Thyroid gland (tissue), 4 donors: ENCODE results near the gene MMD2. TPM values are rescaled to one million over a fixed set of nuclear protein-coding genes. Genes with fewer than 3 reads are reported as not detected.

ENCODE experiments used
- DNase-seq, 2 donors: peaks; one replicate each; pipeline ENCODE4 v3.0.0-alpha.2; 2019
- H3K27ac ChIP-seq, 3 donors: fragments of 200-600 bp; sonication (generic); 1 replicate in 2 of 3; 2 replicates in 1 of 3; pipeline ENCODE4 v1.5.1; 2016 to 2019; ENCODE audit warnings: mild to moderate bottlenecking in 1 of 3, moderate library complexity in 1 of 3
- H3K27me3 ChIP-seq: fragments of 200-600 bp; sonication (generic); one replicate; pipeline ENCODE4 v1.5.1; 2019
- H3K36me3 ChIP-seq, 2 donors: fragments of 200-600 bp; sonication (generic); one replicate each; pipeline ENCODE4 v1.5.1; 2016 to 2019
- H3K4me1 ChIP-seq, 2 donors: fragments of 200-600 bp; sonication (generic); one replicate each; pipeline ENCODE4 v1.5.1; 2017 to 2019
- H3K4me3 ChIP-seq, 3 donors: fragments of 200-600 bp; sonication (generic); replicated peaks in 1 of 3; 1 replicate in 2 of 3; 2 replicates in 1 of 3; pipeline ENCODE4 v1.5.1; 2016; ENCODE audit warnings: mild to moderate bottlenecking in 1 of 3
- H3K9me3 ChIP-seq: fragments of 200-600 bp; sonication (generic); one replicate; pipeline ENCODE4 v1.5.1; 2017
- POLR2A ChIP-seq, 2 donors: fragments of 450-650 bp; IDR thresholded peaks; one replicate each; pipeline ENCODE4 v1.6.1; 2017; ENCODE audit warnings: antibody characterized with exemption in 2 of 2, mild to moderate bottlenecking in 2 of 2, moderate library complexity in 1 of 2
- WGBS, 2 donors: methylation state at CpG; one replicate each; pipeline ENCODE4 v1.1.5; 2017; 5-methylcytosine and 5-hydroxymethylcytosine counted together
- intact Hi-C: fragments of 100-400 bp; cut with DNase I; formaldehyde crosslinking; loops from one replicate; pipeline ENCODE4 v1.15.1; 2023
- total RNA-seq, 4 donors: library from RNA; depleted of rRNA; stranded (reverse); fragments of >200 nt; gene quantifications; one replicate each; pipeline ENCODE4 v1.2.3, GENCODE V29; 2016
- TF ChIP-seq, protein P1 (sequence below), 6 experiments: fragments of 200-600 bp in 3 of 6; fragments of 450-650 bp in 3 of 6; sonication (generic) in 3 of 6; IDR thresholded peaks; one replicate each; pipeline ENCODE4 v1.5.1; 2016 to 2019; ENCODE audit warnings: antibody characterized with exemption in 6 of 6, mild to moderate bottlenecking in 2 of 6, inconsistent platforms in 1 of 6, moderate library complexity in 1 of 6

Gene MMD2
- total RNA-seq, 4 donors from 2014 or later, result 0.13 TPM; not detected in 3

DNA sequence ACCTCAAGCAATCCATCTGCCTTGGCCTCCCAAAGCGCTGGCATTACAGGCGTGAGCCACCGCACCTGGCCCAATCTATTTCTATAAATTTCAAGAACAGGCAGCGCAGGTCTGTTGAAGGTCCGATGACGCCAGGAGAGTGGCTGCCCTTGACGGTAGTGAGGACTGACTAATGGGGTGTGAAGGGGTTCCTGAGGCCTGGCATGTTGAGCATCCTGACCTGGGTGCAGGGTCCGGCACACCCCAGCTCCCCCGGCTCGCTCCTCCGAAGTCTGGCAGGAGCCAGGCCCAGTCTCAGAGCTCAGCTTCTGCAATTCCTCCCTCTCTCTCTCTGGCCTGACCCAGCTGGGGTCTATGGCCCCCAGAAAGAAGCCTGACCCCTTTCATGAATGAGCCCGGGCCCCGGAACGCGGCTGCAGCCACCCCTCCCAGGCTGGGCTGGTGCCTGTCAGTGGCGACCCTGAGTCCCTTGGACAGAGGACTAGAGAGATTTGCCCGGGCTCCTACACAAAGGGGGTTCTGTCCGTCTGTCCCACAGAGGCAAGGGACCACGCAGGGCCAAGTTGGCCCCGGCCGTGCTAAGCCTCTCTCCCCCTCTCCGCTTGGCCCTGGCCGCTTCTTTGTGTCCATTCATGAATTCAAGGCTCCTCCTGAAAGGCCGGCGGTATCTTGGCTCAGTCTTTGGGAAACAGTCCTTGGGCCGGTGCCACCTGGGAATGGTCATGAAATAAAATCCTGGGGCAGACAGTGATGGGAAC lies 18.8 kb downstream of the MMD2 start:
- intact Hi-C loops, result no loop called here
- no peak for DNase-seq
- WGBS, 2 donors, result 81 to 92% methylated on average over 20 to 25 of the region's 26 CpGs

DNA sequence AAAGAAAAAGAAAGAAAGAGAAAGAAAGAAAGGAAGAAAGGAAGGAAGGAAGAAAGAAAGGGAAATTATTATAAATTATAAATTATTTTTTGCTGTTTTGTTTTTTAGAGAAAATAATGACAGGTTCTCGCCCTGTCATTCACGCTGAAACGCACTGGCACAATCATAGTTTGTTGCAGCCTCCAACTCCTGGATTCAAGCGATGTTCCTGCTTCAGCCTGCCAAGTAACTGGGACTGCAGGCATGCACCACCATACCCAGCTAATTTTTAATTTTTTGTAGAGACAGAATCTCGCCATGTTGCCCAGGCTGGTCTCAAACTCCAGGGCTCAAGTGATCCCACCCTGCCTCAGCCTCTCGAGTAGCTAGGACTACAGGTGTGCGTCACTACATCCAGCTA lies 21.6 kb downstream of the MMD2 start:
- DNase-seq, result no peak
- Histone ChIP-seq H3K27ac (no peak overlapping the region), H3K9me3 (no peaks in the 10 kb centered on the region), H3K27me3 (no peaks in the 10 kb centered on the region), H3K36me3 (no peaks in the 10 kb centered on the region), H3K4me1 (no peaks in the 10 kb centered on the region), H3K4me3 (no peak overlapping the region)
- intact Hi-C loops, result no loop called here
- TF ChIP-seq, protein P1, sequence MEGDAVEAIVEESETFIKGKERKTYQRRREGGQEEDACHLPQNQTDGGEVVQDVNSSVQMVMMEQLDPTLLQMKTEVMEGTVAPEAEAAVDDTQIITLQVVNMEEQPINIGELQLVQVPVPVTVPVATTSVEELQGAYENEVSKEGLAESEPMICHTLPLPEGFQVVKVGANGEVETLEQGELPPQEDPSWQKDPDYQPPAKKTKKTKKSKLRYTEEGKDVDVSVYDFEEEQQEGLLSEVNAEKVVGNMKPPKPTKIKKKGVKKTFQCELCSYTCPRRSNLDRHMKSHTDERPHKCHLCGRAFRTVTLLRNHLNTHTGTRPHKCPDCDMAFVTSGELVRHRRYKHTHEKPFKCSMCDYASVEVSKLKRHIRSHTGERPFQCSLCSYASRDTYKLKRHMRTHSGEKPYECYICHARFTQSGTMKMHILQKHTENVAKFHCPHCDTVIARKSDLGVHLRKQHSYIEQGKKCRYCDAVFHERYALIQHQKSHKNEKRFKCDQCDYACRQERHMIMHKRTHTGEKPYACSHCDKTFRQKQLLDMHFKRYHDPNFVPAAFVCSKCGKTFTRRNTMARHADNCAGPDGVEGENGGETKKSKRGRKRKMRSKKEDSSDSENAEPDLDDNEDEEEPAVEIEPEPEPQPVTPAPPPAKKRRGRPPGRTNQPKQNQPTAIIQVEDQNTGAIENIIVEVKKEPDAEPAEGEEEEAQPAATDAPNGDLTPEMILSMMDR (IDR thresholded peaks at IDR 0.05), result no peak
- no peak for TF ChIP-seq POLR2A (IDR thresholded peaks at IDR 0.05)
- WGBS, 2 donors, result 89 to 90% methylated on average over 7 of the region's 7 CpGs

More for the DNA sequence above, 18.8 kb downstream of the MMD2 start:
- Histone ChIP-seq H3K27ac (no peak overlapping the region), H3K9me3 (no peaks in the 10 kb centered on the region), H3K4me3 (no peak overlapping the region), H3K4me1 (no peaks in the 10 kb centered on the region), H3K27me3 (no peaks in the 10 kb centered on the region), H3K36me3 (no peaks in the 10 kb centered on the region)
- TF ChIP-seq, protein P1 (IDR thresholded peaks at IDR 0.05), result no peak
- no peak for TF ChIP-seq POLR2A (IDR thresholded peaks at IDR 0.05)

DNA sequence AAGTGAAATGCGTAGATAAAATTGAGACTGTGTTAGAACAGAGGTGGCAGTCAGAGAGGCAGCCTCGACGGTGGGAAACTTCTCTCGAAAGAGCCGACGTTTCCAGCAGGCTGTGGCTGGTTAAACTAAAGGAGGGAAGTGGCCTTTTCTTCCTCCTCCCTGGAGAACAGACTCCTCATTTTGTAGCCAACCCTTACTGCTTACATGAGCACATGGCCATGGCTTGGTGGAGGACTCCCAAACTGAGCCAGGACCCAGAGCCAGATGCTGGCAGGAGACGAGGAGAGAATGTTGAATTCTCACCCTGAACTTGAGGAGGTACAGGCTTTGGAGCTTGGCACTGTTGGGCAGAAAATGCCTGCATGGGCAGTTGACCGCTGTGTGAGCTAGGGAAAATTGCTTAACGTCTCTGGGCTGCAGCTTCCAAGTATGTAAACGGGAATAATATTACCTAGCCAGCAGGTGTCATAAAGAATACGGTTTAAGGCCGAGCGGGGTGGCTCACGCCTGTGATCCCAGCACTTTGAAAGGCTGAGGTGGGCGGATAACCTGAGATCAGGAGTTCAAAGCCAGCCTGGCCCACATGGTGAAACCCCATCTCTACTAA lies 24.5 kb downstream of the MMD2 start:
- H3K27ac ChIP-seq, result no peak overlapping the region
- no peak overlapping the region for H3K4me3 ChIP-seq
- no peaks in the 10 kb centered on the region for H3K9me3 ChIP-seq
- intact Hi-C loops, result no loop called here
- TF ChIP-seq POLR2A (IDR thresholded peaks at IDR 0.05), result no peak
- TF ChIP-seq, protein P1 (IDR thresholded peaks at IDR 0.05), result no peak
- H3K27me3 ChIP-seq, result no peaks in the 10 kb centered on the region
- DNase-seq, result no peak
- WGBS, 2 donors, result 80 to 86% methylated on average over 15 of the region's 15 CpGs
- H3K4me1 ChIP-seq, result no peaks in the 10 kb centered on the region
- H3K36me3 ChIP-seq, result no peaks in the 10 kb centered on the region

DNA sequence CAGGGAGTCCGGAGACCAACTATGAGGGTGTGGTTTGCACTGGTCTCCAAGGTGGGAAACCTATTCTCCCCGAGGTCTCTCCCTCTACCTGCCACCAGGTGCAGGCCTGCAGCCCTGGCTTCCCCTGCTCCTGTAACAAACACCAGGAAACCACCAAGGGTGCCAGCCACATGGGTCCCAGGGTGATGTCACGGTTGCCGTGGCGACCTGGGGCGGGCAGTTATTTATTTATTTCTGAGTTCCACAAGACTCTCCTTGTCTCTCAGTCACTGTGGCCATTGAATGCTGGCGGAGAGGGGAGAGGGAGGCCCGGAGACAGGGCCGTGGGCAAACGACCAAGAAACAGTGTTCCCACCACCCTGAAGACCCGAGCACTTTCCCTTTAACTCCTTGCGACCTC lies 27.0 kb downstream of the MMD2 start:
- Histone ChIP-seq H3K36me3 (no peaks in the 10 kb centered on the region), H3K27ac (no peak overlapping the region), H3K4me1 (no peaks in the 10 kb centered on the region), H3K27me3 (no peaks in the 10 kb centered on the region), H3K9me3 (no peaks in the 10 kb centered on the region), H3K4me3 (no peak overlapping the region)
- TF ChIP-seq, protein P1 (IDR thresholded peaks at IDR 0.05), result no peak
- TF ChIP-seq POLR2A (IDR thresholded peaks at IDR 0.05), result no peak
- WGBS, 2 donors, result 40 to 46% methylated on average over 12 of the region's 12 CpGs
- intact Hi-C loops, result no loop called here
- no peak for DNase-seq

DNA sequence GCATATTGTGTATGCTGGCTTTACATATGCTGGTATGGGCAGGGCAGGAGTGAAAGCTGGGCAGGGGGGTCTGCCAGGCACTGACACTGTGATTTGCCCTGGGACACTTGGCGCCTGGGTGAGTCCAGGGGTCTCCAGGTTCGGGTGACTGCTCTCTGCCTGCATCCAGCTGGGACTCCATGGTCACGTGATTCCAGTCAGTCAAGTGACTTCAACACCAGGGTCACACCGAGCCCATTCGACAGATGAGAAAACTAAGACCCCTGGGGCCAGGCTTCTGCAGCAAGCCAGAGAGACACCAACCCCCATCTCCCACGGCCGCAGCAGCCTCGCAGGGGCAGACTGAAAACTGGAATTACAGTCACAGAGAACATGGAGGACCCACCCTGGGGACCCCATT lies 30.0 kb downstream of the MMD2 start:
- no peak for DNase-seq
- Histone ChIP-seq H3K4me3 (no peak overlapping the region), H3K27ac (no peak overlapping the region), H3K36me3 (no peaks in the 10 kb centered on the region), H3K27me3 (no peaks in the 10 kb centered on the region), H3K9me3 (no peaks in the 10 kb centered on the region), H3K4me1 (no peaks in the 10 kb centered on the region)
- TF ChIP-seq, protein P1 (IDR thresholded peaks at IDR 0.05), result no peak
- TF ChIP-seq POLR2A (IDR thresholded peaks at IDR 0.05), result no peak
- WGBS, 2 donors, result 93 to 95% methylated on average over 4 to 5 of the region's 8 CpGs
- intact Hi-C loops, result no loop called here
